Activated naive CD8-positive, alpha-beta T cell treated with anti-CD3 and anti-CD28 coated beads, Interleukin-2, amount 10 ng/mL, durations not matched to agents 7 days and 5 days (primary cell): ENCODE measurements around the gene CACNA1C. TPM values are rescaled to one million over a fixed set of nuclear protein-coding genes. Genes with fewer than 3 reads are reported as not detected.
A peak's percentile ranks its signal among the peaks of the same experiment; 100 is the strongest.

ENCODE experiments used
- ATAC-seq: fragments of 150-1000 bp; cut with Tn5 transposase; one replicate; pipeline ENCODE4 v1.10.0; 2021; ENCODE audit warnings: low read depth, moderate library complexity
- POLR2A ChIA-PET: fragments of 350-600 bp; sonication (Branson Sonifier 250); formaldehyde crosslinking; loops from one replicate; lab custom pipeline; 2021; ENCODE audit warnings: antibody characterized with exemption; lab: Charles Lee
- DNase-seq: peaks from one replicate; pipeline ENCODE4 v3.0.0; 2021
- H3K27ac Mint-ChIP-seq: one replicate; pipeline ENCODE4 v1.8.0; 2022; ENCODE audit warnings: mild to moderate bottlenecking, mixed read lengths
- H3K27me3 Mint-ChIP-seq: one replicate; pipeline ENCODE4 v1.8.0; 2022; ENCODE audit warnings: mild to moderate bottlenecking, moderate library complexity, mixed read lengths
- H3K36me3 Mint-ChIP-seq: one replicate; pipeline ENCODE4 v1.8.0; 2021; ENCODE audit warnings: mild to moderate bottlenecking, mixed read lengths
- H3K4me1 Mint-ChIP-seq: one replicate; pipeline ENCODE4 v1.8.0; 2021; ENCODE audit warnings: mixed read lengths
- H3K4me3 Mint-ChIP-seq: one replicate; pipeline ENCODE4 v1.8.0; 2022; ENCODE audit warnings: mild to moderate bottlenecking, moderate library complexity, mixed read lengths
- H3K9me3 Mint-ChIP-seq: one replicate; pipeline ENCODE4 v1.8.0; 2021; ENCODE audit warnings: mixed read lengths
- total RNA-seq, 2 experiments: library from RNA; stranded (reverse); gene quantifications; one replicate each; pipeline ENCODE4 v1.2.3, GENCODE V29; 2021

The CACNA1C gene
- total RNA-seq, 2 experiments from 2014 or later, result 0.11 to 0.14 TPM

GRCh38 chr12:2589381-2589780, 536.6 kb downstream of the CACNA1C start:
- no peak for ATAC-seq
- POLR2A ChIA-PET, result no interaction called here
- no peak overlapping the region for H3K4me3 Mint-ChIP-seq

GRCh38 chr12:2593045-2593444, 540.3 kb downstream of the CACNA1C start:
- no peak for ATAC-seq
- peaks cover 6% of the 10 kb centered on the region for H3K27me3 Mint-ChIP-seq
- peaks cover 2% of the 10 kb centered on the region for H3K9me3 Mint-ChIP-seq

More at GRCh38 chr12:2589381-2589780, 536.6 kb downstream of the CACNA1C start:
- Mint-ChIP-seq H3K27me3 (peaks cover 28% of the 10 kb centered on the region), H3K9me3 (peaks cover 2% of the 10 kb centered on the region), H3K4me1 (no peaks in the 10 kb centered on the region), H3K27ac (no peak overlapping the region), H3K36me3 (no peaks in the 10 kb centered on the region)
- DNase-seq, result no peak

GRCh38 chr12:2596441-2596840, 543.7 kb downstream of the CACNA1C start:
- Mint-ChIP-seq H3K4me3 (no peak overlapping the region), H3K4me1 (no peaks in the 10 kb centered on the region), H3K9me3 (peaks cover 2% of the 10 kb centered on the region), H3K27me3 (peaks cover 2% of the 10 kb centered on the region), H3K27ac (no peak overlapping the region), H3K36me3 (no peaks in the 10 kb centered on the region)
- POLR2A ChIA-PET, result no interaction called here
- no peak for ATAC-seq
- DNase-seq, result no peak

More at GRCh38 chr12:2593045-2593444, 540.3 kb downstream of the CACNA1C start:
- Mint-ChIP-seq H3K4me1 (no peaks in the 10 kb centered on the region), H3K27ac (no peak overlapping the region), H3K4me3 (no peak overlapping the region), H3K36me3 (no peaks in the 10 kb centered on the region)
- DNase-seq, result no peak
- POLR2A ChIA-PET, result no interaction called here

GRCh38 chr12:2605301-2605700, 552.5 kb downstream of the CACNA1C start:
- DNase-seq (no peak), ATAC-seq (no peak)
- H3K36me3 Mint-ChIP-seq, result no peaks in the 10 kb centered on the region
- POLR2A ChIA-PET, result no interaction called here
- no peaks in the 10 kb centered on the region for H3K9me3 Mint-ChIP-seq
- no peak overlapping the region for H3K27ac Mint-ChIP-seq
- H3K4me1 Mint-ChIP-seq, result peaks cover 3% of the 10 kb centered on the region
- no peak overlapping the region for H3K4me3 Mint-ChIP-seq
- no peaks in the 10 kb centered on the region for H3K27me3 Mint-ChIP-seq

GRCh38 chr12:2606186-2606910, 553.6 kb downstream of the CACNA1C start:
- no peak overlapping the region for H3K4me3 Mint-ChIP-seq
- H3K36me3 Mint-ChIP-seq, result no peaks in the 10 kb centered on the region
- POLR2A ChIA-PET, result no interaction called here
- H3K27ac Mint-ChIP-seq, result no peak overlapping the region
- ATAC-seq, result no peak
- no peaks in the 10 kb centered on the region for H3K9me3 Mint-ChIP-seq
- DNase-seq, result no peak
- H3K4me1 Mint-ChIP-seq, result peaks cover 3% of the 10 kb centered on the region
- H3K27me3 Mint-ChIP-seq, result peaks cover 5% of the 10 kb centered on the region

- H3K4me3 Mint-ChIP-seq, result no peak overlapping the region
- DNase-seq (no peak), ATAC-seq (no peak)
- POLR2A ChIA-PET, result no interaction called here
- H3K4me1 Mint-ChIP-seq, result peaks cover 3% of the 10 kb centered on the region
- H3K27ac Mint-ChIP-seq, result no peak overlapping the region
- no peaks in the 10 kb centered on the region for H3K36me3 Mint-ChIP-seq
- peaks cover 8% of the 10 kb centered on the region for H3K27me3 Mint-ChIP-seq
- no peaks in the 10 kb centered on the region for H3K9me3 Mint-ChIP-seq
These were observed 555.3 kb downstream of the CACNA1C start for GRCh38 chr12:2607881-2608607.

GRCh38 chr12:2608608-2608945, 555.8 kb downstream of the CACNA1C start:
- DNase-seq (no peak), ATAC-seq (no peak)
- Mint-ChIP-seq H3K4me3 (no peak overlapping the region), H3K36me3 (no peaks in the 10 kb centered on the region), H3K27ac (no peak overlapping the region), H3K9me3 (no peaks in the 10 kb centered on the region), H3K4me1 (peaks cover 3% of the 10 kb centered on the region), H3K27me3 (peaks cover 8% of the 10 kb centered on the region)
- POLR2A ChIA-PET, result no interaction called here

- Mint-ChIP-seq H3K4me3 (no peak overlapping the region), H3K4me1 (peaks cover 3% of the 10 kb centered on the region), H3K27ac (no peak overlapping the region), H3K27me3 (peaks cover 8% of the 10 kb centered on the region), H3K36me3 (no peaks in the 10 kb centered on the region), H3K9me3 (no peaks in the 10 kb centered on the region)
- POLR2A ChIA-PET, result no interaction called here
- ATAC-seq (no peak), DNase-seq (no peak)
These were observed 556.2 kb downstream of the CACNA1C start for GRCh38 chr12:2609020-2609419.

- ATAC-seq (no peak), DNase-seq (no peak)
- Mint-ChIP-seq H3K27ac (no peak overlapping the region), H3K27me3 (peaks cover 11% of the 10 kb centered on the region), H3K4me1 (peaks cover 3% of the 10 kb centered on the region), H3K36me3 (no peaks in the 10 kb centered on the region), H3K9me3 (no peaks in the 10 kb centered on the region), H3K4me3 (no peak overlapping the region)
- POLR2A ChIA-PET, result no interaction called here
These were observed 557.6 kb downstream of the CACNA1C start for GRCh38 chr12:2610358-2610757.

- H3K4me1 Mint-ChIP-seq, result peaks cover 7% of the 10 kb centered on the region
- POLR2A ChIA-PET, result no interaction called here
- H3K27me3 Mint-ChIP-seq, result peaks cover 20% of the 10 kb centered on the region
- H3K4me3 Mint-ChIP-seq, result no peak overlapping the region
- H3K9me3 Mint-ChIP-seq, result no peaks in the 10 kb centered on the region
- ATAC-seq (no peak), DNase-seq (no peak)
- no peak overlapping the region for H3K27ac Mint-ChIP-seq
- H3K36me3 Mint-ChIP-seq, result no peaks in the 10 kb centered on the region
These were observed 560.7 kb downstream of the CACNA1C start for GRCh38 chr12:2613326-2614073.

GRCh38 chr12:2614341-2614740, 561.6 kb downstream of the CACNA1C start:
- no peak overlapping the region for H3K4me3 Mint-ChIP-seq
- no peaks in the 10 kb centered on the region for H3K36me3 Mint-ChIP-seq
- POLR2A ChIA-PET, result no interaction called here
- H3K27ac Mint-ChIP-seq, result no peak overlapping the region
- no peaks in the 10 kb centered on the region for H3K9me3 Mint-ChIP-seq
- no peak for DNase-seq
- no peak for ATAC-seq
- peaks cover 22% of the 10 kb centered on the region for H3K27me3 Mint-ChIP-seq
- peaks cover 4% of the 10 kb centered on the region for H3K4me1 Mint-ChIP-seq

- ATAC-seq (no peak), DNase-seq (no peak)
- H3K27ac Mint-ChIP-seq, result no peak overlapping the region
- H3K9me3 Mint-ChIP-seq, result no peaks in the 10 kb centered on the region
- no peaks in the 10 kb centered on the region for H3K36me3 Mint-ChIP-seq
- POLR2A ChIA-PET, result no interaction called here
- peaks cover 4% of the 10 kb centered on the region for H3K4me1 Mint-ChIP-seq
- H3K4me3 Mint-ChIP-seq, result no peak overlapping the region
- H3K27me3 Mint-ChIP-seq, result peaks cover 28% of the 10 kb centered on the region
These were observed 563.0 kb downstream of the CACNA1C start for GRCh38 chr12:2615665-2616402.

- Mint-ChIP-seq H3K27me3 (peaks cover 28% of the 10 kb centered on the region), H3K27ac (no peak overlapping the region)
- ATAC-seq, result peak; percentile 22
These were observed 564.0 kb downstream of the CACNA1C start for GRCh38 chr12:2616763-2617162.

More at GRCh38 chr12:2616763-2617162, 564.0 kb downstream of the CACNA1C start:
- Mint-ChIP-seq H3K4me1 (peaks cover 4% of the 10 kb centered on the region), H3K4me3 (no peak overlapping the region), H3K9me3 (no peaks in the 10 kb centered on the region), H3K36me3 (no peaks in the 10 kb centered on the region)
- POLR2A ChIA-PET, result no interaction called here
- DNase-seq, result no peak
